ENCODE measurements around the gene DHX9.

The DHX9 gene

DNA sequence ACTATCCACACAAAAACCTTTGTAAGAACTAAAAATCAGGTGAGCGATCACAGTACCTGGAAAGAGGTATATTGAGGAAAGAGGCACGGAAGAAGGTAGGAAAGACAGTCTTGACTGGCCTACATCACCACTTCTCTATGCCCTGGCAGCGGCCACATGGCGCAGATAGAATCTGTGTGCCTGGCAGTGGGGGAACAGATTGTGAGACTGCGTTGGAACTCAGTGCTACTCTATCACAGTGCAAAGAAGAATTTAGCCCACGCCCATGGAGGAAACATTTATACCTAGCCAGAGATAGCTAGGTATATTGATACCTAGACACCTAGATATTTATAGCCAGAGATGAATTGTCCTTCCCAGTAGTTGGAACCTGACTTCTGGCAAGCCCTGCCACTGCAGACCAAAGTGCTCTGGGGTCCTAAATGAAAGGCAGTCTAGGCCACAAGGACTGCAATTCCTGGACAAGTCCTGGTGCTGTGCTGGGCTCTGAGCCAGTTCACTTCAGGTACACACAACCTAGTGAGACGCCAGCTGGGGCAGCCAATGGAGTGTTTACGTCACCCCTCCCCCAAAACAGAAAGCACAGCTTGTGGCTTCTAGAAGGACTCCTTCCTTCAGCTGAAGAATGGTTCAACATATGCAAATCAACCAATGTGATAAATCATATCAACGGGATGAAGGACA, 51.9 kb downstream of the DHX9 start:
- TF ChIP-seq, protein P1, sequence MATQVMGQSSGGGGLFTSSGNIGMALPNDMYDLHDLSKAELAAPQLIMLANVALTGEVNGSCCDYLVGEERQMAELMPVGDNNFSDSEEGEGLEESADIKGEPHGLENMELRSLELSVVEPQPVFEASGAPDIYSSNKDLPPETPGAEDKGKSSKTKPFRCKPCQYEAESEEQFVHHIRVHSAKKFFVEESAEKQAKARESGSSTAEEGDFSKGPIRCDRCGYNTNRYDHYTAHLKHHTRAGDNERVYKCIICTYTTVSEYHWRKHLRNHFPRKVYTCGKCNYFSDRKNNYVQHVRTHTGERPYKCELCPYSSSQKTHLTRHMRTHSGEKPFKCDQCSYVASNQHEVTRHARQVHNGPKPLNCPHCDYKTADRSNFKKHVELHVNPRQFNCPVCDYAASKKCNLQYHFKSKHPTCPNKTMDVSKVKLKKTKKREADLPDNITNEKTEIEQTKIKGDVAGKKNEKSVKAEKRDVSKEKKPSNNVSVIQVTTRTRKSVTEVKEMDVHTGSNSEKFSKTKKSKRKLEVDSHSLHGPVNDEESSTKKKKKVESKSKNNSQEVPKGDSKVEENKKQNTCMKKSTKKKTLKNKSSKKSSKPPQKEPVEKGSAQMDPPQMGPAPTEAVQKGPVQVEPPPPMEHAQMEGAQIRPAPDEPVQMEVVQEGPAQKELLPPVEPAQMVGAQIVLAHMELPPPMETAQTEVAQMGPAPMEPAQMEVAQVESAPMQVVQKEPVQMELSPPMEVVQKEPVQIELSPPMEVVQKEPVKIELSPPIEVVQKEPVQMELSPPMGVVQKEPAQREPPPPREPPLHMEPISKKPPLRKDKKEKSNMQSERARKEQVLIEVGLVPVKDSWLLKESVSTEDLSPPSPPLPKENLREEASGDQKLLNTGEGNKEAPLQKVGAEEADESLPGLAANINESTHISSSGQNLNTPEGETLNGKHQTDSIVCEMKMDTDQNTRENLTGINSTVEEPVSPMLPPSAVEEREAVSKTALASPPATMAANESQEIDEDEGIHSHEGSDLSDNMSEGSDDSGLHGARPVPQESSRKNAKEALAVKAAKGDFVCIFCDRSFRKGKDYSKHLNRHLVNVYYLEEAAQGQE (IDR thresholded peaks at IDR 0.05; ENCODE audit: insufficient read depth in 1 of 2, low read depth in 2 of 2, low read length in 2 of 2): no peak
- TF ChIP-seq FOXP2 (optimal IDR thresholded peaks at IDR 0.05; ENCODE audit: borderline replicate concordance, extremely low read depth, extremely low read length, insufficient read depth) (no peak), TAF1 (IDR thresholded peaks at IDR 0.05; ENCODE audit: borderline replicate concordance, insufficient read depth, low read length) (no peak), POLR2AphosphoS5 (IDR thresholded peaks at IDR 0.05; ENCODE audit: low read depth, low read length) (no peak), SIN3A (IDR thresholded peaks at IDR 0.05; ENCODE audit: borderline replicate concordance, insufficient read depth, low read length) (no peak)

DNA sequence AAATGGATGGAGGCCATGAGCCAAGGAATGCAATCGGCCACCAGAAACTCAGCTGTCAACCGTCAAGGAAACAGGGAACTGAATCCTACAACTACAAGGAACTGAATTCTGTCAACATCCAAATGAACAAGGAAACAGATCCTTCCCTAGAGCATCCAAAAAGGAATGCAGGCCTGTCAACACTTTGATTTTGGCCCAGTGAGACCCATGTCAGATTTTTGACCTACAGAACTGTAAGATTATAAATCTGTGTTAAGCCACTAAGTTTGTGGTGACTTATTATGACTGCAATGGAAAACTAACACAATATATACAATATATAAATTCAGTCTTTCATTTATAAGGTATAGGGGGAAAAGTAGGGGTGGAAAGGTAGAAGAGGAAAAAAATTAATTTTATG, 58.5 kb downstream of the DHX9 start:
- TF ChIP-seq SIN3A (IDR thresholded peaks at IDR 0.05; ENCODE audit: borderline replicate concordance, insufficient read depth, low read length) (no peak), FOXP2 (optimal IDR thresholded peaks at IDR 0.05; ENCODE audit: borderline replicate concordance, extremely low read depth, extremely low read length, insufficient read depth) (no peak), TAF1 (IDR thresholded peaks at IDR 0.05; ENCODE audit: borderline replicate concordance, insufficient read depth, low read length) (no peak), POLR2AphosphoS5 (IDR thresholded peaks at IDR 0.05; ENCODE audit: low read depth, low read length) (no peak)
- TF ChIP-seq, protein P1 (IDR thresholded peaks at IDR 0.05; ENCODE audit: insufficient read depth in 1 of 2, low read depth in 2 of 2, low read length in 2 of 2): no peak

DNA sequence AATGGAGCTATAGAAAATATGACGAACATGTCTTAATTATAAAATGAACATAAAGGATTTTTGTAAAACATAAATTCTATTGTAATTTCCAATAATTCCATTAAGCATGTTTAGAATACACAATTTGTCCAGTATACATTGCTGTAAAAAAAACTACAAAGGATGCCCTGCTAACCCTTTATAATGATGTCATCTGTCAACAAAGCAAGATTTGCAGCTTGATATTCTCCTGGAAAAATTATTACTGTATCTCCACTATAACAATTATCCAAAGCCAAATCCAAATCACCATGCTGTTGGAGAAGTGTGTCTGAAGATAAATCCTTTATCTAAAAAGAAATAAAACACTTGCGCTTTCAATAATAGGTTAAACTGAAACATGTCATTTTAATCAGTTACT, 66.2 kb downstream of the DHX9 start:
- no peak for TF ChIP-seq POLR2AphosphoS5 (IDR thresholded peaks at IDR 0.05; ENCODE audit: low read depth, low read length)
- no peak for TF ChIP-seq SIN3A (IDR thresholded peaks at IDR 0.05; ENCODE audit: borderline replicate concordance, insufficient read depth, low read length)
- no peak for TF ChIP-seq TAF1 (IDR thresholded peaks at IDR 0.05; ENCODE audit: borderline replicate concordance, insufficient read depth, low read length)
- no peak for TF ChIP-seq FOXP2 (optimal IDR thresholded peaks at IDR 0.05; ENCODE audit: borderline replicate concordance, extremely low read depth, extremely low read length, insufficient read depth)
- TF ChIP-seq, protein P1 (IDR thresholded peaks at IDR 0.05; ENCODE audit: insufficient read depth in 1 of 2, low read depth in 2 of 2, low read length in 2 of 2): no peak

GRCh38 chr1:182909578-182909977, 70.4 kb downstream of the DHX9 start:
- TF ChIP-seq TAF1 (IDR thresholded peaks at IDR 0.05; ENCODE audit: borderline replicate concordance, insufficient read depth, low read length) (no peak), POLR2AphosphoS5 (IDR thresholded peaks at IDR 0.05; ENCODE audit: low read depth, low read length) (no peak)

- TF ChIP-seq FOXP2 (optimal IDR thresholded peaks at IDR 0.05; ENCODE audit: borderline replicate concordance, extremely low read depth, extremely low read length, insufficient read depth): no peak
- TF ChIP-seq POLR2AphosphoS5 (IDR thresholded peaks at IDR 0.05; ENCODE audit: low read depth, low read length): no peak
- TF ChIP-seq TAF1 (IDR thresholded peaks at IDR 0.05; ENCODE audit: borderline replicate concordance, insufficient read depth, low read length): no peak
- TF ChIP-seq SIN3A (IDR thresholded peaks at IDR 0.05; ENCODE audit: borderline replicate concordance, insufficient read depth, low read length): no peak
- TF ChIP-seq, protein P1 (IDR thresholded peaks at IDR 0.05; ENCODE audit: insufficient read depth in 1 of 2, low read depth in 2 of 2, low read length in 2 of 2): no peak
Observed at GRCh38 chr1:182910143-182910542, 71.0 kb downstream of the DHX9 start.
